LoVo (cell line): ENCODE results near the gene MRTFA.
A peak's percentile ranks its signal among the peaks of the same experiment; 100 is the strongest.
"Not testable (repeated sequence)": the region's sequence is repeated elsewhere in the genome, so short reads cannot be mapped to it uniquely, and the experiment has no call there.

Source experiments
- DNase-seq: peaks from one replicate; pipeline ENCODE4 v3.0.0-alpha.2; 2016; ENCODE audit warnings: low spot score

MRTFA gene

DNA sequence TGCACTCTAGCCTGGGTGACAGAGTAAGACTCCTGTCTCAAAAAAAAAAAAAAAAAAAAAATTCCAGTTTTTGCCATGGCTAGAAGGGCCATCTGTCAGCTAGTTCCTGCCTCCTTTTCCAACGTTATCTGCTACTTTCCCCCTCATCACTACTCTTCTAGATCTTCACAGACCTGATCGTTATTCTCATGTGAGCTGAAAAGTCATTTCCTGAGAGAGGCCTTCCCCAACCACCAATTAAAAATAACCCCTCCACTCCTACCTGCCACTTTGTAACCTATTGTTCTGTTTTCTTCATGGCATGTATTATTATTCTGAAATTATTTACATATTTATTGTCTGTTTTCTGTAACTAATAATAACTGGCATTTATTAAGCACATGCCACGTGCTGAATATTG is 241.9 kb downstream of the MRTFA start:
- no peak for DNase-seq

DNA sequence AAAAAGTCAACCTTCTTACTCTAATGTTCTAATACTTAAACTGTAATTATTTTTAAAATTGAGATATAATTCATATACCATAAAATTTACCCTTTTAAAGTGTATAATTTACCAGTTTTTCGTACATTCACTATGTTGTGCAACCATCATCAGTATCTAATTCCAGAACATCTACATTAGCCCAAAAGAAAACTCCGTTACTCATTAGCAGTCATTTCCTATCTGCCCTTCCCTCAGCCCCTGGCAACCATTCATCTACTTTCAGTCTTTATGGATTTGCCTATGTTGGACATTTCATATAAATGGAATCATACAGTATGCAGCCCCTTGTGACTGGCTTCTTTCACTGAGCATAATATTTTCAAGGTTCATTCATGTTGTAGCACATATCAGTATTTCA is 243.9 kb downstream of the MRTFA start:
- no peak for DNase-seq

DNA sequence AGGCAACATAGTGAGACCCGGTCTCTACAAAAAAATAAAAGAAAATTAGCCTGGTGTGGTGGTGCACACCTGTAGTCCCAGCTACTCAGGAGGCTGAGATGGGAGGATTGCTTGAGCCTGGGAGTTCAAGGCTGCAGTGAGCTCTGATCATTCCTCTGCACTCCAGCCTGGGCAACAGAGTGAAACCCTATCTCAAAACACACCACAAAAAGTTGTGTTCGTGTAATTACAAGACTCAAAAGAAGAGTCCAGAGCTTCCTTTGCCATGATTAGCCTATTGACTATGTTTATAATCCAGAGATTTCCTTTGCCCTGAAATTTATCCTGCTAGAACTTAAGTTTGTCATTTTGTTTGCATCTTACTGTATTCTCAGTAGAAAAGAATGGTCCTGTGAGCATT is 245.1 kb downstream of the MRTFA start:
- DNase-seq: no peak

DNA sequence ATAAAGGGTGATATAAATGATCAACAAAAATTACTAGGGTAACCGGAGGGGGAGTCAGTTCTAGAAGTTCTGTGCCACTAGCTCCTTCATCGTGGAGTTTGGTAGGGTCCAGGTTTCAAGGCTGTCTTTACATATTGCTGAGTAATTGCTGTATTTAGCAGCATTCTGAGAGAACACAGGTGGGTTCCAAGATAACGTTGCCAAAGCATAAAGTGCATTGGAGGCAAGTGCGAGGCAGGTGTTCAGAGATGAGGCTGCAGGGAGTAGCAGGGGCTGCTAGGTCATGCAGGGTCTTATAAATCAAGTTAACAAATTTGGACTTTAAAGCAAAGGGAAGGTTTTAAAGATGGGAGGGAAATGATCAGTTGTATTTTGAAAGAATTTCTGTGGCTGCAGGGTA is 248.3 kb downstream of the MRTFA start:
- DNase-seq: no peak

DNA sequence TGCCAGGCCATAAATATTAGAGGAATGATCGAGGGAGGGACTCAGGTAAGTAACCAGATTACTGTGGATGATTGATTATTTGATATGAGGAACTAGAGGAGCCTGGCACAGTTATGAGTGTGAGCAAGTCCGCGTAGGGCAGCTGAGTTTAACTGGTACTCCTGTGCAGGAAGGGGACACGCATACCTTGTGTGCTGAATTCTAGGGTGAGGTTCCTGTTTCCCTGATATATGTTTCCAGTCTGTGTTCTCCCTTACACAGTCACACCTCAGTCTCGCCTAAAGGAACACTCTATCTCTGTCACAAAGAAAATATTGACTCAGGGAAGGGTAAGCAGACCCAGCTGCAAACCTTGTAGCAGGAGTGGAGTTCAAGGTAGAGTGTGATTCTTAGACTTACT is 248.8 kb downstream of the MRTFA start:
- no peak for DNase-seq

DNA sequence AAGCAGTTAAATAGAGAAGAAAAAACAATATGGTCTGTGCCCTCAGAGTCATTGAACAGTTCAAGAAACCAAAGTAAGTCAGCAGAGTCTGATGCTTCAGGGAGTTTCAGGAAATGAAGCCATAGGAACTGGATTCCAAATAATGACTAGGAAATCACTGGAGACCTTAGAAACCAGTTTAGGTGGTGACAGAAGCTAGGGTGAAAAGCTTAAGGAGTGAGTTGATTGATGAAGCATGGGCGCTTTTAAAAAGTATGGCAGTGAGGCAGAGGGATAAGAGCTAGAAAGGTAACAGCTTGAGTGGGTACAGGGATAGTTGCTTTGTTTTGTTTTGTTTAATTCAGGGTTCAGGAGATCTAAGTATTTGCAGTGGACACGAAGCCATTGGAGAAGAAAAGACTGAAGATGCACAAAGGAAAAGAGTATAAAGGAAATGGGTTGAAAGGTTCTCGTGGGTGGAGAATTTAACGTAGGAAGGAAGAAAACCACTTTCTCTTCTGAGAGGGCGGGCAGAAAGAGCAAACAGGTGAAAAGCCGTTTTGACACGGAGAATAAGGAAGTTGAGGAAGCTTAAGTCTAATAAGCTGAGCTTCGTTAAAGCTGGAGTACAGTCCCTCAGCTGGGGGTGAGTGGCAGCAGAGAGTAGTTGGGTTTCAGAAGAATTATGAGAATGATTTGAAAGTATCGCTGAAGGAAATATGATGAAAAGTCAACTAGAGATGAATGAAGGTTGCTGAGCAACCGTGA is 251.3 kb downstream of the MRTFA start:
- no peak for DNase-seq

DNA sequence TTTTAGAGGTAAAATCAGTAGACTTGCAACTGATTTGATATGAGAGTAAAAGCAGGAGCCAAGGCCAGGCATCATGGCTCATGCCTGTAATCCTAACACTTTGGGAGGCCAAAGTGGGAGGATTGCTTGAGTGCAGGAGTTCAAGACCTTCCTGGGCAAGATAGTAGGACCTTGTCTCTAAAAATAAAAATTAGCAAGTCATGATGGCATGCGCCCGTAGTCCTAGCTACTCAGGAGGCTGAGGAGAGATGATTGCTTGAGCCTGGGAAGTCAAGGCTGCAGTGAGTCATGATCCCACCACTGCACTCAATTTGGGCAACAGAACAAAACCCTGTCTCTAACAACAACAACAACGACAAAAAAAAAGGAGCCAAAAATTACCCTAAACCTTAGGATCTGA is 252.6 kb downstream of the MRTFA start:
- DNase-seq: no peak

DNA sequence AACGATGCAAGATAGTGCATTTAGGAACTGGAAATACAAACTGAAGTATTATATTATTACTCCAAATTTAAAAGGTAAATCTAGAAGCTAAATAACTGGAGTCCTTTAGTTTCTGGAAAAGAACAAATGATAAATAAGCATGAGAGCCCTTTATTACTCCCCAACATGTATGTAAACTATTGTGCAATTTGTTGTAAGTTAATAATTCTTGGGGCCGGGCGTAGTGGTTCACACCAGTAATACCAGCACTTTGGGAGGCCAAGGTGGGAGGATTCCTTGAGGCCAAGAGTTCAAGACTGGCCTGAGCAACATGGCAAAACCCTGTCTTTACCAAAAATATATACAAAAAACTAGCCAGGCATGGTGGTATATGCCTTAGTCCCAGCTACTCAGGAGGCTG is 255.1 kb downstream of the MRTFA start:
- no peak for DNase-seq

DNA sequence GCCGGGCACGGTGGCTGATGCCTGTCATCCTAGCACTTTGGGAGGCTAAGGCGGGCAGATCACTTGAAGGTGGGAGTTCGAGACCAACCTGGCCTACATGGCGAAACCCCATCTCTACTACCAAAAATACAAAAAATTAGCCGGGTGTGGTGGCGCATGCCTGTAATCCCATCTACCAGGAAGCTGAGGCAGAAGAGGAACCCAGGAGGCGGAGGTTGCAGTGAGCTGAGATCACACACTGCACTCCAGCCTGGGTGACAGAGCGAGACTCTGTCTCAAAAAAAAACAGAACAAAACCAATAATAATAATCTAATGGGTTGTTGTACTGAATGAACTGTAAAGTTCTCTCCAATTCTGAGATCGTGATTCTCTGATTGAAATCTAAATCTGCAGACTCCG is 258.1 kb downstream of the MRTFA start:
- not testable (repeated sequence) for DNase-seq

DNA sequence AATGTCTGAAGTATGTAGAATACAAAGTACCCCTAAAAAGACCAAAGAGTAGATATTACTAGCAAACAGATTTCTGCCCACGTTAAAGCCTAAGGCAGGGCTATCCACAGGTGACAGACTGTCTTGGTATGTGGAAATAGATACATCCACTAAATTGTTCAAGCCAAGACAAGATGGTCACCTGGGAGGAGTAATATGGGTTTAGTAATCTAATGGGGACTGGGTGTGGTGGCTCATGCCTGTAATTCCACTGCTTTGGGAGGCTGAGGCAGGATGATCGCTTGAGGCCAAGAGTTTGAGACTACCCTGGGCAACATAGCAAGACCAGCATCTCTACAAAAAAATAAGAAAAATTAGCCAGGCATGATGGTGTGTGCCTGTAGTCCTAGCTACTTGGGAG is 258.6 kb downstream of the MRTFA start:
- peak; percentile 7 for DNase-seq

DNA sequence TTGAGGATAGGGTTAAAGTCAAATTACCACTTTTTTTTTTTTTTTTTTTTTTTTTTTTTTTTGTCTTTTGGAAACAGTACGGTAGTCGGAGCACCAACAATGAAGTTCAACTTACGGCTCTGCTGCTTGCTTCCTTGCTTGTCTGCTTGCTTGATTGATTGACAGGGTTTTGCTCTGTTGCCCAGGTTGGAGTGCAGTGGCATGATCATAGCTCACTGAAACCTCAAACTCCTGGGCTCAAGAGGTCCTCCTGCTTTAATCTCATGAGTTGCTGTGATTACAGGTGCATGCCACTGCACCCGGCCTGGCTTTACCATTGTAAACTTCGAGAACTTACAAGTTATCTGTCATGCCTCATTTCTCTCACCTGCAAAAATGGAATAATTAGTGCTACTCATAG is 260.4 kb downstream of the MRTFA start:
- DNase-seq: no peak

DNA sequence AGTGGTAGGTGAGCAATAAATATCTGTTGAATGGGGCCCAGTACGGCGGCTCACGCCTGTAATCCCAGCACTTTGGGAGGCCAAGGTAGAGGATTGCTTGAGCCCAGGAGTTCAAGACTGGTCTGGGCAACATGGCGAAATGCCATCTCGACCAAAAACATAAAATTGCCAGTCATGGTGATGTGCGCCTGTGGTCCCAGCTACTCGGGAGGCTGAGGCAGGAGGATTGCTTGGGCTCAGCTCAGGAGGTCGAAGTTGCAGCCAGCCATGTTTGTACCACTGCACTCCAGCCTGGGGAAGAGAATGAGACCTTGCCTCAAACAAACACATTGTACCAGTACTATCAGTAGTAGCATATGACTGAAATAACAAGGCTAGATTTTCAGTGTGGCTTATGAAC is 262.0 kb downstream of the MRTFA start:
- DNase-seq: no peak

DNA sequence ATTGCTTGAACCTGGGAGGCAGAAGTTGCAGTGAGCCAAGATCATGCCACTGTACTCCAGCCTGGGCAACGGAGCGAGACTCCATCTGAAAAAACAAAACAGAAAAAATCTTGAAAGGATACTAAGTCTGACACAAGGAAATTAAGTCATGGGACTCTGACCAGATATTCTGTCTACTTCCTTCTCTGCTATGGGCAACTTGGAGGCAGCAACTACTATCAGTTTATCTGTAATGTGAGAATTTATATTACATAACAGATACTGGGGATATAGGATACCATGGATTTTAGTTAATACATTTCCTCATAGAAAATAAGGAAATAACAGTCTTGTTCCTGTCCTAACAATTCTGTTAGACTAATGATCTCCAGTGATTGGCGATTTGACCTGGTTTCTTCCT is 267.7 kb downstream of the MRTFA start:
- no peak for DNase-seq

DNA sequence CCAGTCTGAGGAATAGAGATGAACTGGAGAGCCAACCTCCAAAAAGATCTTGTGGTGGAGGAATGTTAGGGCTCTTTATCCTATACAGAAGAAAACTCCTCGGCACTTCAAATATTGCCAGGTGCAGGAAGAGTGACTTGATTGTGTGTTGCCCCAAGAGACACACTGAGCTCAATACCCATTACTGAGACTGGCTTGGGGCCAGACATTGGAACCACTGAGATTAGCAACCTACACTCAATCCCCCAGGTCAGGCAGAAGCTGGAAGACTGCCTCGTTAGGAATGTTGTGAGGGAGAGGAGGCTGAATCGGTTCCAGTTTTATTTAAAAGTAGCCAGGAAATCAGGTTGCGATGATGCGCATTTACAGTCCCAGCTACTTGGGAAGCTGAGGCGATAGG is 268.5 kb downstream of the MRTFA start:
- DNase-seq: no peak

DNA sequence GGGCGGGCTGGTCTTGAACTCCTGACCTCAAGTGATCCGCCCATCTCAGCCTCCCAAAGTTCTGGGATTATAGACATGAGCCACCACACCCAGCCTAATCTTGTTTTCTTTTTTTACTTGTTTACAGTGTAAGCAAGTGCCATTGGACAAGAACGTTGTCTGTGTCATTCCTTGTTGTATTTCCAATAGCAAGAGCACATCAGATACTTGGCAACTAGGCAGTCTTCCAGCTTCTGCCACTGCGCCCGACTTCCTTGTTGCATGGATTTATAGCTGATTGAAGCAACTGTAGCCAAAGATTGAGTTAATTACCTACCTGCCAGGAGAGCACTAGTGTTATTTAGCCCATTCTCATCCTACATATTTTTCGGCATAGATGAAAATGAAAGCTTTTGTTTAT is 269.2 kb downstream of the MRTFA start:
- DNase-seq: no peak

DNA sequence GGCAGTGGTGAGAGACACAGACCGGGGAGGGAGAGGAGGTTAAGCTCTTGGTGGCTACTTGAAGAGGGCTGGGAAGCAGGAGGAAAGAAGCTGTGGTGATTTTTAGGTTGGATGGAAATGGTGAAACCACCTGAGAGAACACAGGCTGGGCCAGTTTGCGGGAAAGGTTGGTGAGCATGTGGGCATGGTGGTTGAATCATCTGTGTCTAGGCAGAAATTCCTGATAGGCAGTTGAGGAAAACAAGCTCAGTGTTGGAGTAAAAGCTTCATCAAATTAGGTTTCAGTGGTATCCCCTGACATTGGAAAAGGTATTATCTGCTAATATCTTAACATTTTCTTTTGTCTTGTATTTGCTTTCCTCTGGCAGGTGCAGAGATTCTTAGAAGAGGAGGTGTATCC is 270.5 kb downstream of the MRTFA start:
- DNase-seq: no peak

DNA sequence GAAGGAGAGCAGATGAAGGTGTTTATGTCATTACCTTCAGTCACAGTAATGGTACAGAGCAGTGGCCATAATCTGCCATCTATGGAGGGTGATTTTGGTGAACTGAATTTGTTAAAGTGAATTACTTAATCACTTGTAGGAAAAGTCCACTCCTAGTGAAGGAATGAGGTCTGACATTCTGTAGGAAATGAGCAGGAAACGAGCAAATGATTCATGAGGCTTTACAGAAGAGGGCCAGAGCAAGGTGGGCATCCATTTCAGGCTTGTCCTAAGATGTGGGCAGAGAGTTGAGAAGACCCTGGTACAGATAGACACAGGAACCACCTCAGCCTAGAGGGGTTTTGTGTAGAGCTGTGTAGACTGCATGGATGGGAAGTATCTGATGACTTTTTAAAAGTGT is 272.1 kb downstream of the MRTFA start:
- no peak for DNase-seq

DNA sequence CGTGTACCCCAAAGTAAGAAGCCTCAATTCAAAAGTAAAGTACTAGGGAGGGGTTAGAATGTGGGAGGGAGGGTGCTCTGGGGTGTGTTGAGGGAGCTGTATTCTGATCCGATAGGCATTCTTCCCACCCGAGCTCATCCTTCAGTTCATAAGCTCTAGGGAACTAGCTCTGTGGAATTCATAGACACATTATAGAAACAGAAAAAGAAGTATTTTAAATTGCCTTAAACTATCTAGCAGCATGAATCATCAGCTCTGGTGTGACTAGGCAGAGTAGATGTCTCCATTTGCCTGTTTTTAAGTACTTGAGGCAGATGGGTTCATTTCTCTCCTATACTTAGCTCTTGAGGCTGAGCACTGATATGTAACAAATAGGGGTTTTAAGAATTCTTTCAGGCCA is 273.5 kb downstream of the MRTFA start:
- no peak for DNase-seq

DNA sequence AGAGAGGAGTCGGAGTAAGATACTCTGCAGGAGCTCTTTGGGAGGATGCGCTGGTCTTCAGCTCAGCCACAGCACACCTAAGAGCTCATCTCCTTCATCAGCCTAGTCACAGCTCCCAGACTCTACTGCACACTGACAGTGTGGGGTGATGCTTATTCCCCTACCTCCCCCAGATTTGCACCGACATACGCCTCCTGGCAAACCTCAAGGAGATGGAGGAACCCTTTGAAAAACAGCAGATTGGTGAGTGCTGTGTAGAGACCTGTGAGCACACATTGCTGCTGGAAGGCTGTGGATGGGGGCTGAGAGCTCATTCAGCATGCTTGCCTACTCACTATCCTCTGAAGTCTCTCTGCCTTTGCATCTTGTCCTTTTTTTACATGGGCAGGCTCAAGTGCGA is 275.4 kb downstream of the MRTFA start:
- DNase-seq: no peak
